DMS53 (cell line): ENCODE measurements around the gene KRT78.
A peak's percentile ranks its signal among the peaks of the same experiment; 100 is the strongest.
"Not testable (repeated sequence)": the region's sequence is repeated elsewhere in the genome, so short reads cannot be mapped to it uniquely, and the experiment has no call there.

Experiments used
- DNase-seq: peaks from one replicate; lab custom pipeline; 2025; lab: John Stamatoyannopoulos, UW

Gene KRT78

DNA sequence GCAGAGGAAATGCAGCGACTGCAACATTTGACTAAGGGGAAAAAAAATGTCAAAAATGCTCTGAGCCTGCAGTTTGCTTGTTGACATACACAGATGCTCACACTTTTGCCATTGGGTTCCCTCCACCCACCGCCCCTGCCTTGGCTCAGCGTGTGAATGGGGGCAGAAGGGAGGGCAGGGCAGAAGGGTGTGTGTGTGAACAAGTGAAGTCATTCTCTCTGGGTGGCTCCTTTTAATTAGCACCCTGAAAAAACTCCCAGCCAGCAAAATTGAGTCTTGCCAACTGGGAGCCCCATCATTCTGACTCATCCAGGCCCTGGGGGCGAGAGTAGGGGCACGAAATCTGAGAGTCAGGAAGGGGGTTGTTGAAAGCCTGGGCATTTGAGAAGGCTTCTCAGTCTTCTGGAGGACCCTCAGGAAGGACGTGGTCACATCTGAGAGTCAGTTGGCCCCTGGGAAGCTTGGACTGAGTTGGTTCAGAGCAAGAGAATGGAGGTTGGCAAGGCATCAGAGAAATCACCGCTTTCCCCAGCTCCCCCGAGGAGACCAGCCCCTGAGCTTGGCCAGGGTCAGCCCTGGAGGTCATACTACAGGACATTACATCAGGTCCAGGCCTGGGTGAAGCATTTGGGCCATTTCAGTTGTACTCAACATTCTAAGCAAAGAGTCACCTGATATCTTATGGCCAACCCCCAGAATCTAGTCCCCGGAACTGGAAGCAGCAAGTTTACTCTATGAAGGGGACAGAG lies 22.7 kb upstream of the KRT78 start:
- DNase-seq, result no peak

GRCh38 chr12:52870361-52871290 lies 21.8 kb upstream of the KRT78 start:
- peak; percentile 60 for DNase-seq

- no peak for DNase-seq
Observed at GRCh38 chr12:52867642-52868041, 18.8 kb upstream of the KRT78 start.

- DNase-seq, result no peak
Observed at GRCh38 chr12:52867152-52867551, 18.4 kb upstream of the KRT78 start.

DNA sequence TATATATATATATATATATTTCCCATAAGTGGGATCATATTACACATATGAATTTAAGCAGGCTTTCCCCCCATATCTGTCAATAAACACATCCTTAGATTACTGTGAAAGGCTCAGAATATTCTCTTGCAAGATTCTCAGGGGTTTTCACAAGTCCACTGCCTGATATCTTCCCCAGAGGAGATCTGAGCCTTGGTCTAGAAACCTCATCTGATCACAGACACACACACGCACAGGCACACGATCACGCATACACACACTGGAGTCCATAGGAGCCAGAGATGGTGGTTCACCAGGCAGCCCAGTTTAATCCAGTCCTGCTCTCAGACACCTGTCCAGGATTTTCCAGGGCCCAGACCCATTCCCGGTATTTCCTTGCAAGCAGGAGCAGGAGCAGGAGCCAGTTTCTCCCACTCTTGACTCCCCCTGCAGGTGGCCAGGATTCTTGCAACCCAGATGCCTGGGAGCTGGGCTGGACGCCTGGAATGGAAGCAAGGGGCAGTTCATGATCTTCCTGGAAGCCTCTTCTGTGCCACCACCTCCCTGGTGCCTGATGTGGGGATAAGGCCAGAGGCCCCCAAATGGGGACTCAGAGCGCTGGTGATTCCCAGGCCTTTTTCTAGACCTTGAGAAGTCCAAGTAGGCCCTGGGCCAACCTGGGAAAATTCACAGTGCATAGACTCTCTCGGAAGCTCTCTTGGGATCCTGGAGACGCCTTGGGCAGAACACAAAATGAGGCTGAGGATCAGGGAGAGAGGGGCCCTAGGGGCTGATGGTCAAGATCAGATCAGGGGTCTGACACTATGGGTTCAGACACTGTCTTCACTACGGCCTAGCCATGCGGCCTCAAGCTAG lies 16.5 kb upstream of the KRT78 start:
- peak; percentile 90 for DNase-seq

DNA sequence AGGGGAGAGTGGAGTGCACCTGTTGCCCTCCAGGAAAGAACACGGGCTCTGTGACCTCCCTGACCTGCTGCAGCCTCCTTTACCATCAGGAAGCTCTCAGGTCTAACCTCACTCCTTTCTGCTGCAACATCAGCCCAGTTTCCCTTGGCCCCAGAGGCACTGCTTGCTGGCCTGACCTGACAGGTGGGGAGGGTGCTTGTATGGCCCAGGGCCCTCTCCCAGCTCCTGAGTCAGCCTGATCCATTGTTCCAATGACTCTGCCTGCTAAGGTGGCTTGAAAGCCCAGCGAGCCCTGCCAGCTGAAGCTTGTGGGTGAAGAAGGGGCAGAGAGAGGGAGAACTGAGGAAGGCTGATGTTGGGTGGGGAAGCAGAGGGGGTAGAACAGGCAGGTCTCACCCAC lies 13.2 kb upstream of the KRT78 start:
- DNase-seq, result peak; percentile 44

- no peak for DNase-seq
Observed at GRCh38 chr12:52861511-52861910, 12.7 kb upstream of the KRT78 start.

DNA sequence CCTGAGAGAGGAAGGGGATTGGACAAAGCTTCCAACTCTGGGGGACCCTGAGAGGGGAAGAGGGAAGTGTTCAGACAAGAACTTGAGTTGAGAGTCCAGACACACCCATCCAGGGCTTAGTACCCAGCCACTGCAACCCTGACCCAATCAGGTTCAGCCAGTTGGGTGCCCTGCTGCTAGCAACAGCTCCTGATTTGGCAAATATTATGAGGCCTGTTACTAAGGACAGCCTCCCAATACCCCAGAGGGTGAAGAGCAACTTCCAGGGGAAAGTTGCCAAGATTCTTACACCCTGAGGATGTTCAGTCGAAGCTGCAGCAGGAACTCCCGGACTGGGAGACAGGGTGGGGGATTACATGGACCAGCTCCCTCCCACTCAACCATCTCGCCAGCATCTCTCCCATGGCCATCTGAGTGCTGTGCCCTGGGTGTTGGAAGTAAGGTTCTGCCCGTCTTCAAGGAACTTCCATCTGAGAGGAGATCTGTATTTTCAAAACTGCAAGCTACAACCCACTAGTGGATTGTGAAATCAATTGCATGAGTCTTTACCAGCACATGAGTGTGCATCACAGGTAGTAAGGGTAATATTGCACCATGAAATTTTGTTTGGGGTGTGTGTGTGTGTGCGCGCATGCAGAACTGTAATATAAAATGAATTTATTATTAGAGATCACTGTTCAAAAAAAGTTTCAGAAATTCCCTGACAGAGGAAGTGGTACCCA lies 11.5 kb upstream of the KRT78 start:
- peak; percentile 18 for DNase-seq

GRCh38 chr12:52857500-52857899 lies 8.7 kb upstream of the KRT78 start:
- DNase-seq, result no peak

- DNase-seq, result no peak
Observed at GRCh38 chr12:52856787-52857186, 8.0 kb upstream of the KRT78 start.

GRCh38 chr12:52856077-52856476 lies 7.3 kb upstream of the KRT78 start:
- not testable (repeated sequence) for DNase-seq

GRCh38 chr12:52851787-52852186 lies 3.0 kb upstream of the KRT78 start:
- no peak for DNase-seq

DNA sequence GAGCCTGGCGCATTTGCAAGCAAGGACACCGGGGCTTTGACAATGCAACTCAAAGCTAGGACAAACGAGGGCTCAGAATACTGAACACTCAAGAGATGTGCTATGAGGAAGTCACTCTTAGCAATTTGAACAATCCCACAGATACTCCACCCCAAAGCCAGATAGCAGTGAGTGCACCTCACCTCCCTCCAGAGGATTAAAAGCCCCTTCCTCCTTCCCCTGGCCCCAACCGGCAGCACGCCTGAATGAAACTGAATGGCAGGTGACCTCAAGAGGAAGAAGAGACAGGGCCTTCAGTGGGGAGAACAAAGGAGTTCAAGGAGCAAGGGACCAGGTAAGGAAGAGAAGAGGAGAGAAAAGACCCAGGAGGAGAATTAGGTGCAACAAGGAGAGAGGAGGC lies 1.9 kb upstream of the KRT78 start:
- DNase-seq, result no peak

DNA sequence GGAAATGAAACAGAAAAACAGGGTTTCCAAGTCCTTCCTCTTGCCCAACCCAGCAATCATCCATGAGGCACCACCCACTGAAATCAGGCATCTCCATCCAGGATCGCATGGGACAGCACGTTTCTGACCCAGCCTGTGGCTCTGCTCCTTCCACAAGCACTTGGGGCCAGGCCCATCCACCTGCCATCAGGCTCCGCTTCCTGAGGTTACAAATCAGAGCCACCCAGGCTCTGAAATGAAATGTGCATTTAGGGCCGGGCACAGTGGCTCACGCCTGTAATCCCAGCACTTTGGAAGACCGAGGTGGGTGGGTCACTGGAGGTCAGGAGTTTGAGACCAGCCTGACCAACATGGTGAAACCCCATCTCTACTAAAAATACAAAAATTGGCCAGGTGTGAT lies 717 bp upstream of the KRT78 start:
- no peak for DNase-seq

DNA sequence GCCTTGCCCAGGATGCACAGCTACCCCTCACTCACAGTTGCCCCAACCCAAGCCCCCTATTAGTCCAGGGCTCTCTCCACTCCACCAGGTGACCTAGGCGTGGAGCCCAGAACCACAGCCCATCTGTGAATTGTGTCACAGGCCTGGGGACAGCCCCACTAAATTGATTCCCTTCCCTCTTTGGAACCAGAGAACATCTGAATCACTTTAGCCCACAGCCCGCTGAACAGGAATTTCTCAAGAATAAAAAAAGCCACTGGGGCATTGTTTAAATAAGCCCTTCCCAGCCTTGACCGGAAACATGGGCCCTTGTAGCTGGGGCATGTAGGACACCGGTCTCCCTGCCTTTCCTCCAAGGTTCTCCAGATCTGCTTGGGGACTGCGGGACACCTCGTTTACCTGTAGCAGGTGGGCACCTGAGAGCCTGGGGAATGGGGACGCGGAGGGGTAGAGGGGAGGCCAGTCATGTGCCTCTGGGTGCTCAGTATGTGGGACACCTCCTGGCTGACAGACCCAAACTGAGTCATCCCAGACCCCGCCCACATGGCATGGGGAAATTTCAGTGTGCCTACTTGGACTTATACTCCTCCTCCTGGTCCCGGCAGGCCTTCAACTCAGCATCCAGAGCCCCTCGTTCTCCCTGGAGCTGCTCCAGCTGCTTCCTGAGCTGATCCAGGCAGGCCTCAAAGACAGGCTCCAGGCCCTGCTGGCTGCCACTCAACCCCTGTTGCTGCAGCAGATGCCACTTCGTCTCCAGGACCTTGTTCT lies 1.3 kb downstream of the KRT78 start:
- no peak for DNase-seq

DNA sequence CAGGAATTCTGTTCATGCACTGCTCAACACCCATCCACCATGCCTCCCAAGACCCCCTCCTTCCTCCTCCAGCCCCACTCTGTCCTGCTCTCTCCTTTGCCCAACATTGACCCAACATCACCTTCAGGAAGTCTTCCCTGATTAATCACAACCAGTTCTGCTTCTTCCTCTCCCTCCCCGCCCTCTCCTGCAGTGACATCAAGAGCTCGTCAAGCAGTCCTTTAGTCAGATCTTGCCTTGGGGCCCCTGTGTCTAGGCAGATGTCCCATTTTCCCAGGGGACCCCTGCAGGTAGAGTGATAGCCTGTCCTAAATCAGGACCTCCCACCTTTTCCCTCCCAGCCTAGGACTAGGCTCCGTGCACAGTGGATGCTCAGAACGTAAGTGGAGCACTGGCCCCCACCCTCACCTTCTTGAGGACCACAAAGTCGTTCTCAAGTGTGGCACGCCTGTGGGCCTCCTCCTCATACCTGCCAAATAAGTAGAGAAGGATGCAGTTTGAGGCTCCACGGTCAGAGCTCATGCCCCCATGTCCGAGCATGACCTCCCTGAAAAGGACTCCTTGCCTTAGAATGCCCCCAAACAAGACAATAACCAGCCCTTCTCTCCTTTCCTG lies 2.3 kb downstream of the KRT78 start:
- DNase-seq, result no peak

GRCh38 chr12:52845946-52846345 lies 2.8 kb downstream of the KRT78 start:
- DNase-seq, result no peak

GRCh38 chr12:52844386-52844785 lies 4.4 kb downstream of the KRT78 start:
- DNase-seq, result no peak

GRCh38 chr12:52839436-52840105 lies 9.2 kb downstream of the KRT78 start:
- no peak for DNase-seq
